PFSK-1 (cell line): ENCODE results near the gene FCAMR.

Experiments
- FOXP2 ChIP-seq: optimal IDR thresholded peaks from 2 replicates; pipeline ENCODE3; 2011; ENCODE audit warnings: borderline replicate concordance, control low read depth, inconsistent platforms; ENCODE audit not compliant: insufficient read depth; ENCODE audit errors: extremely low read length, extremely low read depth
- POLR2AphosphoS5 ChIP-seq: IDR thresholded peaks from 2 replicates; pipeline ENCODE4 v1.6.1; 2012; ENCODE audit warnings: low read depth, mild to moderate bottlenecking, control low read depth, low read length, moderate library complexity
- SIN3A ChIP-seq: IDR thresholded peaks from 2 replicates; pipeline ENCODE4 v1.6.1; 2012; ENCODE audit warnings: mild to moderate bottlenecking, low read length, moderate library complexity, borderline replicate concordance; ENCODE audit not compliant: insufficient read depth
- TAF1 ChIP-seq: IDR thresholded peaks from 2 replicates; pipeline ENCODE4 v1.6.1; 2012; ENCODE audit warnings: low read length, control low read depth, borderline replicate concordance; ENCODE audit not compliant: insufficient read depth
- TF ChIP-seq, protein P1 (sequence below), 2 experiments: IDR thresholded peaks; 2 replicates each; pipeline versions ENCODE4 v1.6.1 to v1.8.0; 2011 to 2012; ENCODE audit warnings: low read depth in 2 of 2, low read length in 2 of 2, control low read depth in 1 of 2, inconsistent platforms in 1 of 2, mild to moderate bottlenecking in 1 of 2, moderate library complexity in 1 of 2; ENCODE audit not compliant: insufficient read depth in 1 of 2

The FCAMR gene

DNA sequence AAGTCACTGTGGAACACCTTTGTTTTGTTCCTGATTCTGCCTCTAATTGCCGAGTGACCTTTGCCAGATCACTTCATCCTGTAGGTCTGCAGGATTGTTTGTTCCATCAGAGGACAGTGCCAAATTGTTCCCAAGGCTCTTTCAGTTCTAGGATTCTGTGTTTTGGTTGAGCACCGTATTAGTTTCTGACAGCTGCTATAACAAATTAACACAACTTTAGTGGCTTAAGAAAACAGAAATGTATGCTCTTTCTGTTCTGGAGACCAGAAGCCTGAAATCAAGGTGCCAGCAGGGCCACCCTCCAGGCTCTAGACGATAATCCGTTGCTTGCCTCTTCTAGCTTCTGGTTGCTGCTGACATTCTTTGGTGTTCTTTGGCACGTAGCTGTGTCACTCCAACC is 20.6 kb downstream of the FCAMR start:
- TF ChIP-seq FOXP2, result no peak

DNA sequence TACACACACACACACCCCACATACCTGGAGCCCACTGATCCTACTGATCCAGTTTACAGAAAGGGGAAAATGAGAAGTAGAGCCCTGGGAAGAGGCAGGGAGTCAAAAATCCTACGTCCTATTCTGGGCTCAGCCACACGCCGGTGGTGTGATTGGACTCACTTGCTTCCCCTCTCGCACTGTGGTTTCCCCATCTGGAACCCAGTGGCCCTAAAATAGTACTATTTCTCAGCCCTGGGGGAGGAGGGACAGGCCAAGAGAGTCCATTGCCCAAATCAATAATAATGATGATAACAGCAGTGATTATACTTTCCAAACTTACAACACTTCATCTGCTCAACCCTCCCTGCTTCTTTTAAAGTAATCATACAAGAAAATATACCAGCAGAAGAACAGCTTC is 21.1 kb downstream of the FCAMR start:
- TF ChIP-seq TAF1 (no peak), FOXP2 (no peak), POLR2AphosphoS5 (no peak), SIN3A (no peak)
- TF ChIP-seq, protein P1, sequence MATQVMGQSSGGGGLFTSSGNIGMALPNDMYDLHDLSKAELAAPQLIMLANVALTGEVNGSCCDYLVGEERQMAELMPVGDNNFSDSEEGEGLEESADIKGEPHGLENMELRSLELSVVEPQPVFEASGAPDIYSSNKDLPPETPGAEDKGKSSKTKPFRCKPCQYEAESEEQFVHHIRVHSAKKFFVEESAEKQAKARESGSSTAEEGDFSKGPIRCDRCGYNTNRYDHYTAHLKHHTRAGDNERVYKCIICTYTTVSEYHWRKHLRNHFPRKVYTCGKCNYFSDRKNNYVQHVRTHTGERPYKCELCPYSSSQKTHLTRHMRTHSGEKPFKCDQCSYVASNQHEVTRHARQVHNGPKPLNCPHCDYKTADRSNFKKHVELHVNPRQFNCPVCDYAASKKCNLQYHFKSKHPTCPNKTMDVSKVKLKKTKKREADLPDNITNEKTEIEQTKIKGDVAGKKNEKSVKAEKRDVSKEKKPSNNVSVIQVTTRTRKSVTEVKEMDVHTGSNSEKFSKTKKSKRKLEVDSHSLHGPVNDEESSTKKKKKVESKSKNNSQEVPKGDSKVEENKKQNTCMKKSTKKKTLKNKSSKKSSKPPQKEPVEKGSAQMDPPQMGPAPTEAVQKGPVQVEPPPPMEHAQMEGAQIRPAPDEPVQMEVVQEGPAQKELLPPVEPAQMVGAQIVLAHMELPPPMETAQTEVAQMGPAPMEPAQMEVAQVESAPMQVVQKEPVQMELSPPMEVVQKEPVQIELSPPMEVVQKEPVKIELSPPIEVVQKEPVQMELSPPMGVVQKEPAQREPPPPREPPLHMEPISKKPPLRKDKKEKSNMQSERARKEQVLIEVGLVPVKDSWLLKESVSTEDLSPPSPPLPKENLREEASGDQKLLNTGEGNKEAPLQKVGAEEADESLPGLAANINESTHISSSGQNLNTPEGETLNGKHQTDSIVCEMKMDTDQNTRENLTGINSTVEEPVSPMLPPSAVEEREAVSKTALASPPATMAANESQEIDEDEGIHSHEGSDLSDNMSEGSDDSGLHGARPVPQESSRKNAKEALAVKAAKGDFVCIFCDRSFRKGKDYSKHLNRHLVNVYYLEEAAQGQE (IDR thresholded peaks at IDR 0.05; ENCODE audit: insufficient read depth in 1 of 2, low read depth in 2 of 2, low read length in 2 of 2), result no peak

DNA sequence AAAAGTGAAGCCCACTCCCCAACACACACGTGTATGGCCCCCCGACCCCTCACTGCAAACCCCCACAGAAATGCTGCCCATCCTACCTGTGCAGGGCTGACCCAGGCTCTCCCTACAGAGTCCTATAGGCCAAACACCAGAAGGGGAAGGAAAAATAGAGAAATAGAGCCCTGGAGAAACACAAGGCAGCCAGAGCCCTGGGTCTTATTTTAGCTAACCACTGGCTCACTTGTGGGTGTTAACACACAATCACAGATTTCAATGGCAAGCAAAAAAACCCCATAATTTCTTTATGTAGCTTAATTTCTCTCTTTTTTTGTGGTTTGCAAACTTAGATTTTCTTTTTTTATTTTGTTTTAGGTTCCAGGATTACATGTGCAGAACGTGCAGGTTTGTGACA is 23.0 kb downstream of the FCAMR start:
- TF ChIP-seq TAF1 (no peak), SIN3A (no peak), POLR2AphosphoS5 (no peak), FOXP2 (no peak)
- TF ChIP-seq, protein P1 (IDR thresholded peaks at IDR 0.05; ENCODE audit: insufficient read depth in 1 of 2, low read depth in 2 of 2, low read length in 2 of 2), result no peak

DNA sequence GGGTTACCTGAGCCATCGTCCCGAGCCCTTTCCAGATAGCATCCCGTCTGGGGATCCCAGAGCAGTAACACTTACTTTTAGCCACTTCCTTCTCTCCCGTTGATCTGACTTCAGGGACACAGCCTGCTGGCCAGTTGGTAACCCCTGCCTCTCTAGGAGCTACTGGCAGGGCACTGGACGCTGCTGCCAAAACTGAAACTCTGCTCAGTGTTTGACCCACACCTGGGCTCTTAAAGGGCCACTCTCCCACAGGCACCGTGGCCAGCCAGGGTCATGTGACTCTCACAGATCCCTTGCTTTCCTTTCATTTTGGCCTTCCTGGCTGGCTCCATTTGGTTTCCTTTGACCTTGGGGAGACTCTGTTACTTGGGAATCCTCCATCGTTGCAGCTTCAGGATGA is 24.0 kb downstream of the FCAMR start, which contains the start of gene PIGR:
PIGR (minus strand) TSS at position 206 of the 400 bp plus-strand sequence. CDS start 5,935 bp downstream, outside the sequence.
- TF ChIP-seq POLR2AphosphoS5 (no peak), SIN3A (no peak), TAF1 (no peak), FOXP2 (no peak)
- TF ChIP-seq, protein P1 (IDR thresholded peaks at IDR 0.05; ENCODE audit: insufficient read depth in 1 of 2, low read depth in 2 of 2, low read length in 2 of 2), result no peak

DNA sequence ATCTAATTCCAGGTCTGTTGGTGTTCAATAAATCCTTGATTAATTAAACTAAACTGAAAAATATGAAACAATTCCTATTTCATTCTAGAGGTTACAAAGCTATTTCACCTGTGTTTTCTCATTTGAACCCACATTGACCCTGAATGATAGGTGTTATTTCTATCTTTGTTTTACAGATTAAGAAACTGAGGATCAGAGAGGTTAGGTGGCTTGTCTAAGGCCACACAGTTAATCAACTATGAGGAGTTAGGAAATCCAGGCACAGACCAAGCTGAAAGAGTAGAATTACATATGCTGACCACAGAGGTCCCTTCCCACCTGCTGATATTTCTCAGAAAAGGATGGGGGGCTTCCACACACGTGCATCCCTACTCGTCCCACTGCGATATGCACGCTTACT is 24.5 kb downstream of the FCAMR start:
- no peak for TF ChIP-seq SIN3A

DNA sequence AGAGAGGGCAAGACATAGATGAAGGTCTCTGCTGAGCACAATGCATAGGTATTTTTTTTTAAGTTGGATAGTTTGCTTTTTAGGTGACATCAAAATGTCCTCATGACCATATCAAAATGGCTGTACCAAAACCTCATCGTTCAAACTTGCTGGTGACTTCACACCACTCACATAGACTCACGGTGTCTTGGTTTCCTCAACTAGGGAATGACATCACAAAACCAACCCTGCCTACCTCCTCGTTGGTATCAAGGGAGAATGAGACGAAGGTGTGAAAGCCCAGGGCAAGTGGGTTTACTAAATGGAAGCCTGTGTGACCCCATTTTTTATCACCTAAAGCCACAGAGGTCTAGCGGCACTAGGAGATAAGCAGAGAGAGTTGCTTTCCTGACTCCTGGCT is 25.6 kb downstream of the FCAMR start:
- TF ChIP-seq FOXP2 (no peak), SIN3A (no peak), POLR2AphosphoS5 (no peak), TAF1 (no peak)
- TF ChIP-seq, protein P1 (IDR thresholded peaks at IDR 0.05; ENCODE audit: insufficient read depth in 1 of 2, low read depth in 2 of 2, low read length in 2 of 2), result no peak
